GM12891 (cell line): Measurements from ENCODE around the gene TLE3.

Experiments
- POLR2A ChIP-seq: IDR thresholded peaks from 2 replicates; pipeline ENCODE4 v1.6.1; 2011; ENCODE audit warnings: low read depth, low read length, control low read depth
- POLR2AphosphoS5 ChIP-seq: IDR thresholded peaks from 2 replicates; pipeline ENCODE4 v1.6.1; 2011; ENCODE audit warnings: low read depth, low read length, control low read depth
- POU2F2 ChIP-seq: IDR thresholded peaks from 2 replicates; pipeline ENCODE4 v1.6.1; 2011; ENCODE audit warnings: low read depth, mild to moderate bottlenecking, control low read depth, low read length, moderate library complexity
- SPI1 ChIP-seq: IDR thresholded peaks from 2 replicates; pipeline ENCODE4 v1.6.1; 2011; ENCODE audit warnings: low read depth, low read length, control low read depth
- TAF1 ChIP-seq: IDR thresholded peaks from 2 replicates; pipeline ENCODE4 v1.6.1; 2011; ENCODE audit warnings: low read depth, low read length, control low read depth

- TF ChIP-seq POLR2A = no peak
- TF ChIP-seq TAF1 = no peak
- TF ChIP-seq POLR2AphosphoS5 = no peak
- no peak for TF ChIP-seq POU2F2
- no peak for TF ChIP-seq SPI1
These were observed 47.5 kb upstream of the TLE3 start for GRCh38 chr15:70145261-70145660.
